ENCODE results near the gene FN1.

FN1 gene

DNA sequence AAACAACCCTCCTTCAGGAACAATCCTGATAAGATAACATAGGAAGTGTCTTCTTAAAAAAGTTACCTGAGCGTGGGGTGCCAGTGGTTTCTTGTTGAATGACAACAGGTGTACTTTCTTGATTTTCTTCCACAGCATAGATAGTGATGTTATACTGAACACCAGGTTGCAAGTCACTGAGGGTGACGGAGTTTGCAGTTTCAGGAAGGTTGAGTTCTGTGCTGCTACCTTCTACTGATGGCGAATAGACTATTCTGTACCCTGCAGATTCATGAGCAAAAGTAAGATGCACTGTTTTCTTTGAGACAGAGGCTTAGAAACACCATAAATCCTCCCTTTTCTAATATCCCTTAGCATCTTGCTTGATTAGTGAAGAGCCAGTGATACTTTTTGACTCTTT, 28.8 kb downstream of the FN1 start:
- no peak for DNase-seq (ENCODE audit: low read depth)

DNA sequence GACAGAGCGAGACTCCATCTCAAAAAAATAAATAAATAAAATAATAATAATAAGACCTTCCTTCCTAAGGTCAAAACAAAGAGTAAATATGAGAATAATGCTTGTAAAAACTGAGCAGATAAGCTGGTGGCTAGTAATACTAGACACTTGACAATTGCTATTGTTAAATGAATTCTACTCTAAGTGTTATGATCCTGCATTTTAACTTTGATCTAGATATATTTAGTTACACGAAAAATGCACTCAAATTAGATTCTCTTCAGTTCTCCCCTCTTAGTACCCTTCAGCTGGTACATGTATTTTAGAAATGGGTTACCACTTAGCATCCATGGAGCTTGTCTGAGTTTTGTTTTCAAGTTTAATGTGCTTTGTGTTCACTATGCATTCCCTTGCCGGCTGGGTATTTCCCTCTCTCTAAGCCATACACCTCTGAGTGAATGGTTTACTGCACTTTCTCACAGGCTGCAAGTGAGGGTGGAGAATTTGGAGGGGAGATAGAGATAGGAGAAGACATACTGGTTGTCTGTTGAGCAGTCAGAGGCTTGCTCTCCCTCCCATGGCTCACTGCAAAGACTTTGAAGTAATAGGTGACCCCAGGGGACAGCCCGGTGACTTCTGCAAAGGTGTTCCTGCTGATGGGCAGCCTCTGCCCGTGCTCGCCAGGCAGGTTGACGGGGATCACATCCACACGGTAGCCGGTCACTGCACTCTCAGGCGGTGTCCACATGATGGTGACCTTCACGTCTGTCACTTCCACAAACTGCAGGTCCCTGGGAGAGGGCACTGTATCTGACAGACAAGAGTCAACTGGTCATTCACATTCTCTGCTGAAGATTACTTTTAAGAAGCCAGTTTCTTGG, 29.9 kb downstream of the FN1 start:
- no peak for DNase-seq (ENCODE audit: low read depth)

DNA sequence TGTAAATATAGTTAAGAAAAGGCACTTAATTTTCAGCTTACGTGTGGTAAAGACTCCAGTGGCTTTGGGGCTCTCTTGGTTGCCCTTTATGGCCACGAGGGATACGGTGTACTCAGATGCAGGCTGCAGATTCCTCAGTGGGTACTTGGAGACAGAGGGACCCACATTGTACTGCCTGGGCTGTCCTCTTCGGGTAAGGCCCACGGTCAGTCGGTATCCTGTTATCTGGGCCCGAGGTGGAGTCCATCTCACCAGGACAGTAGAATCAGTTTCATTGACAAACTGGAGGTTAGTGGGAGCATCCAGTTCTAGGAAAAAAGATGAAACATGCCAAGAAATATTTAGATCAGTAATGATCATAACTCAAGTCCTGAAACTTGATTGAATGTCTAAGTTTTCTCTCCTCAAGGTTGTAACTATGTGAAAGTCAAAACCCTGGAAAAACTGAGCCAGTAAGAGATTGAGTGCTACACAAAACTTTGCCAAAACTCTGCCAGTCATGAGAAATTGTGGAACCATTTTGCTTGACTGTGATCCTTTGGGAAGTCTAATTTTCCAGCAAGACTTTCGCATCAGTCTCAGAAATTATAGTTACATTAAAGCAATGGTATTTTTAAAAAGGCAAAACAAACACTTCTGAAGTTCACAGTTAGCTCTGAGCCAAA, 31.4 kb downstream of the FN1 start:
- DNase-seq (ENCODE audit: low read depth) = no peak

DNA sequence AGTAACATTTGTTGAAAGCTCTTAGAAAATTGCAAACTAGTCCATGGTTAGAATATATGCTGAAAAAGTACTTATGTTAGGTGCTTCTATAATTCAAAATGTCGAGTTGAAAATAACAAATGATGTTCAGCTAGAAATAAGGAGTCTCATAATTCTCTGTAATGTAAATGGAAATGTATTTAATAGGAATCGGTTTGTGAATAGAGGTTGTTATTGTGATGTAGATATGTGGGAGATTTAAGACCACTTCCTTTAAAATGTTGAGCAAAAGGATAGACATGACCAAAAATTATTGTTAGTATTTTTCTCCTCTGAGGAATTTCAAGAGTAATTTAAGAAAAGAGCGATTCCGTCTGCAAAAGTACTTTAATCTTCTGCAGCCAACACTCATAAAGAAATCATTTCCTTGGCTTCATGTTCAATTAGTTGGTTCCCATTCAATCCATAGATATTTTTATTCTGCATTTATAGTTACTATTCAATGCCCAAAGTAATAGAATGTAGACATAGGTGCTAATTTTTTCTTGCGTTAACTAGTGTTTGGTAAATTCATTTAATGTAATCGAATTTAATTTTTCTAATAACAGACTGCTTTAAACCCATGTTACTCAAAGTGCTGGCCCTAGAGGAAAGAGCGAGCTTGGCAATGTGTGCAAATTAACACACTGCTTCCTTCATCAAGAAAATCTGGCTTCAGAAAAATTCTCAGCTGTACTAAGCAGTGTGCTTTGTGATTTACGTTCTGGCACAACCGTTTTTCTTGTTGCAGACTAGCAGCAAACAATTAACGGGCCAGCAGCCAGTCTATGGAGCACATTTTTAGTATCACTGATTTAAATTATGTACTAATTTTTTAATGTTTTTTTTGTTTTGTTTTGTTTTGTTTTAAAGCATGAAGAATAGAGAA, 32.2 kb downstream of the FN1 start:
- no peak for DNase-seq (ENCODE audit: low read depth)

DNA sequence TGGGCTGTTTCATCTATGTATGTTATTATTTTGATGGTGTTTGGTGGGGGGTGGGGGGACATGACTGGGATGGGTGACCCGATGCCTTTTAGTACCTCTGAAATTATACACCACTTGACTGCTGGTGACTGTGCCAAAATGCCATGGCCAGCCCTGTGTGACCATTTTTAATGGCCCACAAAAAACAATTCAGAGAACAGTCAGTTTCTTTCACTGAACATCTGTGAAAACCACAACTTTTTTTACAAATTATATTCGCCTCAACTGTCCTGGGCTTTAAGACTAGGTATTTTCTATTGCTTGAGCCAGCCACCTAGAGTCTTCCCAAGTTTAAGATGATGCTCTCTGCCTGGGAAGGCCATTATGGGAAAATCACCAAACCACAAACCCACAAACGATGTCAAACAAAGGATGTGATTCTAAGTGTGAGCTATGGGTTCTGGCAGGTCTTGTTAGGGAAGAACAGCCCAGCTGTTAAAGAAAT, 33.9 kb downstream of the FN1 start:
- no peak for DNase-seq (ENCODE audit: low read depth)

GRCh38 chr2:215399067-215399716, 36.7 kb downstream of the FN1 start:
- no peak for DNase-seq (ENCODE audit: low read depth)

DNA sequence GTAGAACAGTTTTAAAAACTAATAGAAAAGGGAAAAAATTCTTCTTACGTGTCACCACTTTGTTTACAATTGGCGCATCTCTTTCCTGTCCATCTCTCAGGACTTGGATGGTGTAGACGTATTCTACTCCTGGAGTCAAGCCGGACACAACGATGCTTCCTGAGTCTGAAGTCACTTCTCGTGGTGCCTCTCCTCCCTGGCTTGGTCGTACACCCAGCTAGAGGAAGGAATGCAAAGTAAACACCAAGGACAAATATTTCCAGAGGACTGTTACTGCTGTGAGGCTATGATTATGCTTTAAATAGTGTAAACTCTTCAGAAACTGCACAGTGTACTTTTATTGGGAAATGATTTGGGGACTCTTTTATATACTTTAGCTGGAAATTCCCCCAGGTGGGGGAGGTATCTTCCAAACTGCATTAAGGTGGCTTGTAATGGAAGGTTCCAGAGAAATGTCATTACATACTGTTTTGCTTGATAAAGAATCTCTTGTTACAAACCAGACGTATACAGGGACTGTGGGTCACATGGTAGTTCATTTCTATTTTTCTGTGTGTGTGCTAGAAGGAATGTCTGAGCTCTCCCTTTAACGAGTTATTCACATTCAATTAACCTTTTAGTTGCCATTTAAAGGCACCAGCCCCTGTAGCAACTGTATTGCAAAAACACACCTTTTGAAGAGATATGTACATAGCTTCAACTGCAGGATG, 38.1 kb downstream of the FN1 start:
- DNase-seq (ENCODE audit: low read depth) = no peak

GRCh38 chr2:215396595-215397313, 39.1 kb downstream of the FN1 start:
- DNase-seq (ENCODE audit: low read depth) = no peak

GRCh38 chr2:215395687-215396460, 40.0 kb downstream of the FN1 start:
- no peak for DNase-seq (ENCODE audit: low read depth)

DNA sequence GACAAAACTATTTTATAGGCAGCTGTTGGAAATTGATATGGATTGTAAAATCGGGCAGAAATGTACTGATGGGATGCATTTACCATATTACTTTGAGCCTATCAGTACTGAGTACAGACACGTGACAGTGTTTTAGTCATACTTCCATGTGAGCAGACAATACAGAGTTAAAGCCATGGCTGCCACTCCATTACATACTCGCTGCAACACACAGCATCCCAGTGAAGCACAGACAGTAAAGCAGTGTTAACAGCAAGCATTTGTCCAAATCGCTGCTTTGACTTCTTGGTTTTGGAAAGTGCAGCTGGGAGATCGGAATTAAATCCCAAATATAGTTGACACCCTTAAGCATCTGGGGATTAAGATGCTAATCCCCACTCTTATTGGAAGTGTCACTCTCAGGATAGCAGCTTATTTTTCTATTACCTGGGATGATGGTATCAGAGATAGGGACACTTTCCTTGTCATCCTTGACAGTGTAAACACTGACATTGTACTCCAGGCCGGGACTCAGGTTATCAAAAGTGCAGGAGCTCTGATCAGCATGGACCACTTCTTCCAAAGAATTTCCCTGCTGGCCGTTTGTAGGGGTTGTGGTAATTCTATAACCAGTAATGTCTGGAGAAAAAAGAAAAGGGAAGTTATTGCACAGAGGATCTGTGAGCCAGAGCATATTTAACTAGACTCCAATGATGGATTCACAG, 41.6 kb downstream of the FN1 start:
- DNase-seq (ENCODE audit: low read depth) = no peak

DNA sequence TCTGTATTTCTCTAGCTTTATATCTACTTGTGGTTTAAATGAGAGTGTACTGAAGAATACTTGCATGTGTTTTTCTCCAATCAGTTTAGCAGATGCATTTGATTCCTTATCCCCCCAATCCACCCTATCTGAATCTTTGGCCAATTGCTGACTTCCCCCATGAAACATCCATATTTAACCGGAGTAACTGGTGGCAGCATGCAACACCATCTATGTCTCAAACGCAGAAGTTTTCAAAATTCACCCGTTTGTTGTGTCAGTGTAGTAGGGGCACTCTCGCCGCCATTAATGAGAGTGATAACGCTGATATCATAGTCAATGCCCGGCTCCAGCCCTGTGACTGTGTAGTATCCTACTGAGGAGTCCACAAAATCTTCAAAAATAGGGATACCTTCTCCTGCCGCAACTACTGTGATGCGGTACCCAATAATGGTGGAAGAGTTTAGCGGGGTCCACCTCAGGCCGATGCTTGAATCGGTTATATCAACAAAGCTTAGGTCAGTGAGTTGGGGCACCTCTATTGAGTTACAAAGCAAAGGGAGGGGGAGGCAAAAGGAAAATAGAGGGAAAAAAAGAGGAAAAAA, 43.1 kb downstream of the FN1 start:
- no peak for DNase-seq (ENCODE audit: low read depth)

- no peak for DNase-seq (ENCODE audit: low read depth)
These were observed 43.7 kb downstream of the FN1 start for GRCh38 chr2:215392164-215392563.

- DNase-seq (ENCODE audit: low read depth) = no peak
These were observed 44.3 kb downstream of the FN1 start for GRCh38 chr2:215391531-215391930.

DNA sequence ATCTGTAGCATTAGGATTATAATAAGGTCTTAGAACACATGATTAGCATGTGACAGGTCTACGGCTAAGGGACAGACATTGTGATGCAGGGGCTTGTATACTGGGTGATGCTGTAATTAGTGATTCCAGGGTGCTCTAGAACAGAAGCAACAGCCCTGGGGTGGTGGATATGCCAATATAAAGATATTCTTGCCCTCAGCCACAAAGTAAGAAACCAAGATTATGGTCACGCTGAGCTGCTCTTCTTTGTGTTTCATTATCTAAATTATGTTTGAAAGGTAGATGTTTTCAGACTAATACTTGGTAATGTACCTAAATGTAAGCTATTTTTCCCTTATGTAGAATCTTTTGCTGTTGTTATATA, 45.3 kb downstream of the FN1 start:
- no peak for DNase-seq (ENCODE audit: low read depth)

DNA sequence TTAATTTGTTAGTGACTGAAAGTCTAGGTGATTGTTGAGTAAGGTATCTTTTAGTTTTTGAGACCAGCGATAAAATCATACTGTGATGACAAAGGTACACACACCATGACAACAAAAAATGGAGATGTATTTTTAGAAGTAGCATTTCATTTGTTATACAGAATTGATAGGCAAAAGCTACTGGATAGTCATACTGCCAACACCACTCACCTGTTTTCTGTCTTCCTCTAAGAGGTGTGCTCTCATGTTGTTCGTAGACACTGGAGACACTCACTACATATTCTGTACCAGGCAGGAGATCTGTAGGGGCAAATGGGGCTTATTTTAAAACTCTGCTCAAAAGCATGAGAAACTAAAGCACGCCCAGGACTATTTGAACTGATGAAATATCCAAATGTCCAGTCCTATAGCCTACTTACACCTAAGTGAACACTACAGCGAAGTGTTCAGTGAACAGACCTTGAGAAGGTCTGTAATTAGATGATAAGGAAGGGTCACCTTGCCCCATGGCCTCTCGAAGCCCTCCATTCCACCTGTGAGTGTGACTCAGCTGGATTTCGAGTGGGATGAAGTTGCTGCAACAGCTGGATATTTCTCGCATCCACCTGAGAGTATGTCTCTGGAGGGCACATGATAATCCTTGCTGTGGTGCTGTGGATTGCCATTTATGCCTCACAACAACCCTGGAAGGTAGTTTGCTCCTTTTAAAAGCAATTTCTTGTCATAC, 47.7 kb downstream of the FN1 start:
- DNase-seq (ENCODE audit: low read depth) = no peak

DNA sequence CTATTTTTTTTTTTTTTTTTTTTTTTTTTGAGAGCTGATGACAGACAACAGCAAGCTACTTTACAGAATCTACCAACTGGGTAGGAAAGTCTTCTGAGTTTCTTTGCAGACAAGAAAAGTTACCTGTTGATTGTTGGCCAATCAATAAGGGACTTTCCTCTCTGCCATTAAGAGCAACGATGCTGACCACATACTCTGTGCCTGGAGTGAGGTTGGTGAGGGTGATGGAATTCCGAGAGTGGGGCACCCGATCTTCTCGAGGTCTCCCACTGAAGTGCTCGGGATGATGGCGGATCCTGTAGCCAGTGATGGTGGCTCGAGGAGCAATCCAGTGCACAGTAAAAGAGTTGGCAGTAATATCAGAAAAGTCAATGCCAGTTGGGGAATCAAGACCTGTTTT, 49.3 kb downstream of the FN1 start:
- DNase-seq (ENCODE audit: low read depth) = no peak

- DNase-seq (ENCODE audit: low read depth) = no peak
These were observed 51.2 kb downstream of the FN1 start for GRCh38 chr2:215384710-215385109.

GRCh38 chr2:215383652-215384279, 52.1 kb downstream of the FN1 start:
- no peak for DNase-seq (ENCODE audit: low read depth)

Data from T follicular helper cell (primary cell).